ENCODE results near the gene CROCC2.

CROCC2 gene

GRCh38 chr2:240891492-240892340 lies 14.4 kb upstream of the CROCC2 start:
- DNase-seq (ENCODE audit: low read depth) = no peak

- DNase-seq (ENCODE audit: low read depth) = no peak
These were observed 13.8 kb upstream of the CROCC2 start for GRCh38 chr2:240892356-240892755.

- no peak for DNase-seq (ENCODE audit: low read depth)
These were observed 13.2 kb upstream of the CROCC2 start for GRCh38 chr2:240892925-240893324.

- peak; percentile 17 for DNase-seq (ENCODE audit: low read depth)
These were observed 12.7 kb upstream of the CROCC2 start for GRCh38 chr2:240893363-240893844.

GRCh38 chr2:240894006-240894405 lies 12.1 kb upstream of the CROCC2 start:
- no peak for DNase-seq (ENCODE audit: low read depth)

- DNase-seq (ENCODE audit: low read depth) = no peak
These were observed 11.1 kb upstream of the CROCC2 start for GRCh38 chr2:240894836-240895558.

- DNase-seq (ENCODE audit: low read depth) = no peak
These were observed 10.3 kb upstream of the CROCC2 start, which contains the start of gene MAB21L4 for GRCh38 chr2:240895656-240896388. Gene MAB21L4, minus strand, starts transcription at chr2:240896156. Its CDS starts 159 bp downstream, at chr2:240895997.

GRCh38 chr2:240896394-240896793 lies 9.7 kb upstream of the CROCC2 start:
- DNase-seq (ENCODE audit: low read depth) = no peak

- DNase-seq (ENCODE audit: low read depth) = no peak
These were observed 9.1 kb upstream of the CROCC2 start for GRCh38 chr2:240896871-240897692.

GRCh38 chr2:240898108-240898730 lies 7.9 kb upstream of the CROCC2 start:
- no peak for DNase-seq (ENCODE audit: low read depth)

- DNase-seq (ENCODE audit: low read depth) = no peak
These were observed 7.2 kb upstream of the CROCC2 start for GRCh38 chr2:240898731-240899467.

GRCh38 chr2:240899468-240899865 lies 6.7 kb upstream of the CROCC2 start:
- no peak for DNase-seq (ENCODE audit: low read depth)

- no peak for DNase-seq (ENCODE audit: low read depth)
These were observed 5.8 kb upstream of the CROCC2 start for GRCh38 chr2:240900141-240900860.

GRCh38 chr2:240901986-240902614 lies 4.0 kb upstream of the CROCC2 start:
- no peak for DNase-seq (ENCODE audit: low read depth)

GRCh38 chr2:240902615-240903041 lies 3.5 kb upstream of the CROCC2 start:
- no peak for DNase-seq (ENCODE audit: low read depth)

- DNase-seq (ENCODE audit: low read depth) = no peak
These were observed 2.7 kb upstream of the CROCC2 start for GRCh38 chr2:240903191-240904060.

GRCh38 chr2:240904216-240905175 lies 1.6 kb upstream of the CROCC2 start:
- no peak for DNase-seq (ENCODE audit: low read depth)
